DOHH2 (cell line): ENCODE results near the gene HAND2.

Experiments
- H3F3A ChIP-seq: fragments of 200-600 bp; sonication (generic), shearing (Covaris generic); 2 replicates; pipeline ENCODE4 v1.6.0; 2016; ENCODE audit warnings: antibody characterized with exemption, mild to moderate bottlenecking; ENCODE audit not compliant: control insufficient read depth, insufficient read depth
- H3K27ac ChIP-seq: fragments of 200-600 bp; sonication (generic); 2 replicates; pipeline ENCODE4 v1.5.1; 2014; ENCODE audit warnings: low read depth, mild to moderate bottlenecking, low read length, moderate library complexity
- H3K27me3 ChIP-seq: fragments of 200-600 bp; sonication (generic); 2 replicates; pipeline ENCODE4 v1.6.1; 2014; ENCODE audit warnings: mild to moderate bottlenecking, low read length, mixed read lengths; ENCODE audit not compliant: control insufficient read depth
- H3K36me3 ChIP-seq: fragments of 200-600 bp; sonication (generic); 2 replicates; pipeline ENCODE4 v1.6.1; 2014; ENCODE audit warnings: mild to moderate bottlenecking, low read length, moderate library complexity, mixed read lengths; ENCODE audit not compliant: control insufficient read depth
- H3K4me1 ChIP-seq: fragments of 200-600 bp; sonication (generic); 2 replicates; pipeline ENCODE4 v1.6.1; 2014; ENCODE audit warnings: mild to moderate bottlenecking, low read length, mixed read lengths; ENCODE audit not compliant: control insufficient read depth
- H3K4me2 ChIP-seq: fragments of 200-600 bp; sonication (generic); 2 replicates; pipeline ENCODE4 v1.6.0; 2014; ENCODE audit warnings: mild to moderate bottlenecking, low read length, moderate library complexity
- H3K4me3 ChIP-seq: fragments of 200-600 bp; sonication (generic); 2 replicates; pipeline ENCODE4 v1.5.1; 2014; ENCODE audit warnings: mild to moderate bottlenecking, low read length, mixed read lengths
- H3K79me2 ChIP-seq: fragments of 200-600 bp; sonication (generic); 2 replicates; pipeline ENCODE4 v1.6.1; 2014; ENCODE audit warnings: mild to moderate bottlenecking, low read length, mixed read lengths; ENCODE audit not compliant: control insufficient read depth
- H3K9me2 ChIP-seq: fragments of 200-600 bp; sonication (generic); replicated peaks from 2 replicates; pipeline ENCODE4 v1.6.1; 2014; ENCODE audit warnings: mild to moderate bottlenecking, low read length, mixed read lengths; ENCODE audit not compliant: control insufficient read depth
- H3K9me3 ChIP-seq: fragments of 200-600 bp; sonication (generic); 2 replicates; pipeline ENCODE4 v1.6.1; 2014; ENCODE audit warnings: antibody characterized with exemption, low read length, mixed read lengths; ENCODE audit not compliant: control insufficient read depth, insufficient read depth
- H4K20me1 ChIP-seq: fragments of 200-600 bp; sonication (generic); 2 replicates; pipeline ENCODE4 v1.6.0; 2014; ENCODE audit warnings: low read depth, mild to moderate bottlenecking, antibody characterized with exemption, low read length, moderate library complexity; ENCODE audit not compliant: control insufficient read depth, insufficient read depth
- CTCF ChIP-seq: fragments of 200-600 bp; sonication (generic); IDR thresholded peaks from one replicate; pipeline ENCODE4 v1.5.1; 2014; ENCODE audit warnings: antibody characterized with exemption, mild to moderate bottlenecking, low read depth, low read length; ENCODE audit not compliant: poor library complexity, severe bottlenecking
- EZH2phosphoT487 ChIP-seq: fragments of 200-600 bp; sonication (generic); IDR thresholded peaks from 2 replicates; pipeline ENCODE4 v1.6.1; 2017; ENCODE audit warnings: borderline replicate concordance, mild to moderate bottlenecking, antibody characterized with exemption, low read length, moderate library complexity, mixed read lengths

The HAND2 gene

GRCh38 chr4:173515458-173515857, 14.6 kb downstream of the HAND2 start:
- Histone ChIP-seq H4K20me1 (no peaks in the 10 kb centered on the region), H3K4me1 (no peaks in the 10 kb centered on the region), H3K9me3 (no peaks in the 10 kb centered on the region), H3K27me3 (peaks cover 34% of the 10 kb centered on the region), H3K27ac (no peak overlapping the region), H3K9me2 (no peaks in the 10 kb centered on the region), H3F3A (no peaks in the 10 kb centered on the region), H3K4me3 (no peak overlapping the region), H3K36me3 (no peaks in the 10 kb centered on the region), H3K79me2 (no peaks in the 10 kb centered on the region), H3K4me2 (no peak overlapping the region)
- no peak for TF ChIP-seq CTCF
- TF ChIP-seq EZH2phosphoT487: no peak

GRCh38 chr4:173514641-173515217, 15.3 kb downstream of the HAND2 start:
- H3F3A ChIP-seq: no peaks in the 10 kb centered on the region
- no peaks in the 10 kb centered on the region for H3K79me2 ChIP-seq
- H3K27ac ChIP-seq: no peak overlapping the region
- H3K9me2 ChIP-seq: no peaks in the 10 kb centered on the region
- no peaks in the 10 kb centered on the region; the same call in 1 of the 2 replicates for H3K4me1 ChIP-seq
- H3K27me3 ChIP-seq: peaks cover 29% of the 10 kb centered on the region
- H3K4me3 ChIP-seq: no peak overlapping the region
- H3K9me3 ChIP-seq: no peaks in the 10 kb centered on the region
- no peaks in the 10 kb centered on the region for H4K20me1 ChIP-seq
- no peak overlapping the region for H3K4me2 ChIP-seq
- no peaks in the 10 kb centered on the region for H3K36me3 ChIP-seq
- TF ChIP-seq CTCF (no peak), EZH2phosphoT487 (no peak)

DNA sequence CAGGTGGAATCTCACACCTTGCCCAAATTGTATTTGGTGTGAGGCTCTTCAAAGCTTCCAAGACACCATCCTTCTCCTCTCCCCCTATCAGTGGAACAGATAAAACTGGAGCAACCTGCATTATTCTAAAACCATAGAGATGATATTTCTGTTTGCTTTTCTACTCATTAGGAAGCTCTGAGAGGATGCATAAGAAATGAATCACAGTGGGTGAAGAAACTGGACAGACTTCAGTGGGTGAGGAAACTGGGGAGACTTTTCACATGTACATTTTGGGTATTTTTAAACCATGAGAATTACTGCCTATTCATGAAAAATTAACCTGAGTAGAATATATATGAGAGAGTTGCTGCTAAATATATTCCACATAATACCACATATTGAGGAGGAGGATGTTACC, 16.4 kb downstream of the HAND2 start:
- H3K36me3 ChIP-seq: no peaks in the 10 kb centered on the region
- H3K4me2 ChIP-seq: no peak overlapping the region
- no peak overlapping the region for H3K27ac ChIP-seq
- H4K20me1 ChIP-seq: no peaks in the 10 kb centered on the region
- peaks cover 38% of the 10 kb centered on the region for H3K27me3 ChIP-seq
- H3K9me2 ChIP-seq: no peaks in the 10 kb centered on the region
- no peaks in the 10 kb centered on the region for H3F3A ChIP-seq
- H3K79me2 ChIP-seq: no peaks in the 10 kb centered on the region
- H3K4me3 ChIP-seq: no peak overlapping the region
- peaks cover 9% of the 10 kb centered on the region for H3K4me1 ChIP-seq
- TF ChIP-seq CTCF (no peak), EZH2phosphoT487 (no peak)
- H3K9me3 ChIP-seq: no peaks in the 10 kb centered on the region
